NCI-H146 treated with DMSO at 0.1 percent for 48 hours (cell line): Measurements from ENCODE around the gene LDHAL6B.

Experiments used
- DNase-seq: peaks from one replicate; lab custom pipeline; 2025; ENCODE audit not compliant: unreplicated experiment; lab: John Stamatoyannopoulos, UW

Gene LDHAL6B

GRCh38 chr15:59176653-59177316, 29.9 kb upstream of the LDHAL6B start:
- no peak for DNase-seq

GRCh38 chr15:59177317-59177660, 29.4 kb upstream of the LDHAL6B start:
- DNase-seq: no peak

GRCh38 chr15:59178151-59178695, 28.4 kb upstream of the LDHAL6B start:
- no peak for DNase-seq

- DNase-seq: no peak
Measured at GRCh38 chr15:59179717-59180116, 26.9 kb upstream of the LDHAL6B start.

- no peak for DNase-seq
Measured at GRCh38 chr15:59180945-59181600, 25.6 kb upstream of the LDHAL6B start.

- no peak for DNase-seq
Measured at GRCh38 chr15:59185725-59186124, 20.9 kb upstream of the LDHAL6B start.

GRCh38 chr15:59186501-59186900, 20.1 kb upstream of the LDHAL6B start:
- no peak for DNase-seq

GRCh38 chr15:59189241-59189640, 17.4 kb upstream of the LDHAL6B start:
- no peak for DNase-seq

- no peak for DNase-seq
Measured at GRCh38 chr15:59190291-59190690, 16.4 kb upstream of the LDHAL6B start.

- DNase-seq: no peak
Measured at GRCh38 chr15:59191855-59192237, 14.8 kb upstream of the LDHAL6B start.

GRCh38 chr15:59194639-59195325, 11.9 kb upstream of the LDHAL6B start:
- DNase-seq: no peak

- no peak for DNase-seq
Measured at GRCh38 chr15:59196416-59196815, 10.2 kb upstream of the LDHAL6B start.

- DNase-seq: no peak
Measured at GRCh38 chr15:59197454-59197853, 9.2 kb upstream of the LDHAL6B start.

- no peak for DNase-seq
Measured at GRCh38 chr15:59199626-59200465, 6.8 kb upstream of the LDHAL6B start.

- DNase-seq: no peak
Measured at GRCh38 chr15:59200560-59200959, 6.1 kb upstream of the LDHAL6B start.

- no peak for DNase-seq
Measured at GRCh38 chr15:59203008-59203407, 3.6 kb upstream of the LDHAL6B start.

- no peak for DNase-seq
Measured at GRCh38 chr15:59203657-59204056, 3.0 kb upstream of the LDHAL6B start.

- DNase-seq: no peak
Measured at GRCh38 chr15:59205839-59206622, 612 bp upstream of the LDHAL6B start.

GRCh38 chr15:59208613-59209249, 2.1 kb downstream of the LDHAL6B start:
- no peak for DNase-seq

- no peak for DNase-seq
Measured at GRCh38 chr15:59210186-59210585, 3.5 kb downstream of the LDHAL6B start.
